ENCODE measurements around the gene RIPOR2.

GRCh38 chr6:24900917-24901697 is 34.7 kb downstream of the RIPOR2 start:
- TF ChIP-seq FOXM1 (IDR thresholded peaks at IDR 0.05; ENCODE audit: low read depth, low read length) (no peak), MTA2 (IDR thresholded peaks at IDR 0.05; ENCODE audit: low read depth) (no peak), SIX5 (IDR thresholded peaks at IDR 0.05; ENCODE audit: low read depth, low read length, severe bottlenecking) (no peak), RCOR1 (conservative IDR thresholded peaks at IDR 0.05; ENCODE audit: low read depth, low read length) (no peak), SIN3A (IDR thresholded peaks at IDR 0.05; ENCODE audit: low read depth, low read length) (no peak), TBL1XR1 (IDR thresholded peaks at IDR 0.05; ENCODE audit: low read depth, low read length) (no peak), EZH2 (IDR thresholded peaks at IDR 0.05; ENCODE audit: borderline replicate concordance, control insufficient read depth, low read depth, low read length) (no peak)
- TF ChIP-seq, protein P1, sequence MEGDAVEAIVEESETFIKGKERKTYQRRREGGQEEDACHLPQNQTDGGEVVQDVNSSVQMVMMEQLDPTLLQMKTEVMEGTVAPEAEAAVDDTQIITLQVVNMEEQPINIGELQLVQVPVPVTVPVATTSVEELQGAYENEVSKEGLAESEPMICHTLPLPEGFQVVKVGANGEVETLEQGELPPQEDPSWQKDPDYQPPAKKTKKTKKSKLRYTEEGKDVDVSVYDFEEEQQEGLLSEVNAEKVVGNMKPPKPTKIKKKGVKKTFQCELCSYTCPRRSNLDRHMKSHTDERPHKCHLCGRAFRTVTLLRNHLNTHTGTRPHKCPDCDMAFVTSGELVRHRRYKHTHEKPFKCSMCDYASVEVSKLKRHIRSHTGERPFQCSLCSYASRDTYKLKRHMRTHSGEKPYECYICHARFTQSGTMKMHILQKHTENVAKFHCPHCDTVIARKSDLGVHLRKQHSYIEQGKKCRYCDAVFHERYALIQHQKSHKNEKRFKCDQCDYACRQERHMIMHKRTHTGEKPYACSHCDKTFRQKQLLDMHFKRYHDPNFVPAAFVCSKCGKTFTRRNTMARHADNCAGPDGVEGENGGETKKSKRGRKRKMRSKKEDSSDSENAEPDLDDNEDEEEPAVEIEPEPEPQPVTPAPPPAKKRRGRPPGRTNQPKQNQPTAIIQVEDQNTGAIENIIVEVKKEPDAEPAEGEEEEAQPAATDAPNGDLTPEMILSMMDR (IDR thresholded peaks at IDR 0.05 in 2 of 3, conservative IDR thresholded peaks at IDR 0.05 in 1 of 3; ENCODE audit: control insufficient read depth in 2 of 3, extremely low read depth in 1 of 3, insufficient read depth in 1 of 3, low read depth in 3 of 3, low read length in 3 of 3): no peak
